Bronchial epithelial cell (primary cell): ENCODE results near the gene DDR1. TPM values are rescaled to one million over a fixed set of nuclear protein-coding genes. Genes with fewer than 3 reads are reported as not detected.
A peak's percentile ranks its signal among the peaks of the same experiment; 100 is the strongest.

Experiments
- DNase-seq: peaks from one replicate; pipeline ENCODE4 v3.0.0-alpha.2; 2010; ENCODE audit warnings: low read depth
- FAIRE-seq: peaks from 2 replicates; lab custom pipeline; 2011; peaks lifted over from hg19 to GRCh38; lab: Jason Lieb, UNC
- H3K27me3 ChIP-seq: 2 replicates; pipeline ENCODE4 v1.5.1; 2011; ENCODE audit warnings: low read length; ENCODE audit not compliant: control insufficient read depth, insufficient read depth
- H3K36me3 ChIP-seq: 2 replicates; pipeline ENCODE4 v1.5.1; 2011; ENCODE audit warnings: low read length; ENCODE audit not compliant: control insufficient read depth, insufficient read depth
- H3K4me3 ChIP-seq: 2 replicates; pipeline ENCODE4 v1.5.1; 2011; ENCODE audit warnings: mild to moderate bottlenecking, low read depth, low read length, control low read depth
- CTCF ChIP-seq: IDR thresholded peaks from 2 replicates; pipeline ENCODE4 v1.5.1; 2011; ENCODE audit warnings: mild to moderate bottlenecking, moderate library complexity, low read length, control low read depth, inconsistent platforms; ENCODE audit not compliant: insufficient read depth, severe bottlenecking
- total RNA-seq: library from RNA; depleted of rRNA; stranded (reverse); fragments of >200 nt; gene quantifications from 2 replicates; pipeline ENCODE4 v1.2.1, GENCODE V29; 2014

Gene DDR1
- total RNA-seq, 1 donor from 2014 or later, result 149 TPM

GRCh38 chr6:30881392-30882203 lies 2.7 kb upstream of the DDR1 start:
- FAIRE-seq, result no peak

GRCh38 chr6:30882204-30882758 lies 2.0 kb upstream of the DDR1 start:
- no peaks in the 10 kb centered on the region for H3K27me3 ChIP-seq
- no peak for TF ChIP-seq CTCF
- DNase-seq, result no peak
- FAIRE-seq, result no peak
- peaks cover 1% of the 10 kb centered on the region for H3K36me3 ChIP-seq
- H3K4me3 ChIP-seq, result peak overlapping the region; percentile 64

More at GRCh38 chr6:30881392-30882203, 2.7 kb upstream of the DDR1 start:
- no peak for TF ChIP-seq CTCF
- no peaks in the 10 kb centered on the region for H3K27me3 ChIP-seq
- H3K36me3 ChIP-seq, result peaks cover 1% of the 10 kb centered on the region
- DNase-seq, result peak; percentile 77
- no peak overlapping the region for H3K4me3 ChIP-seq

GRCh38 chr6:30882759-30883684 lies 1.3 kb upstream of the DDR1 start:
- peak; percentile 84 for DNase-seq
- H3K27me3 ChIP-seq, result no peaks in the 10 kb centered on the region
- TF ChIP-seq CTCF, result no peak
- peak overlapping the region; percentile 64 for H3K4me3 ChIP-seq
- no peak for FAIRE-seq
- H3K36me3 ChIP-seq, result peaks cover 1% of the 10 kb centered on the region

- H3K36me3 ChIP-seq, result peaks cover 9% of the 10 kb centered on the region
- TF ChIP-seq CTCF, result no peak
- no peak for FAIRE-seq
- H3K27me3 ChIP-seq, result no peaks in the 10 kb centered on the region
- peak; percentile 54 for DNase-seq
- H3K4me3 ChIP-seq, result peak overlapping the region; percentile 64
Observed at GRCh38 chr6:30884521-30885480, 482 bp downstream of the DDR1 start.

GRCh38 chr6:30885481-30885998 lies 1.2 kb downstream of the DDR1 start:
- peak; percentile 77 for DNase-seq
- peak; percentile 76 for FAIRE-seq
- Histone ChIP-seq H3K4me3 (peak overlapping the region; percentile 64), H3K36me3 (peaks cover 15% of the 10 kb centered on the region), H3K27me3 (no peaks in the 10 kb centered on the region)
- no peak for TF ChIP-seq CTCF
